Body of pancreas (tissue), 4 donors: ENCODE data around the gene SETD5. TPM values are rescaled to one million over a fixed set of nuclear protein-coding genes. Genes with fewer than 3 reads are reported as not detected.

Experiments used
- ATAC-seq: fragments of 150-250 bp; one replicate; pipeline ENCODE4 v1.9.1; 2016
- DNase-seq, 4 donors: peaks; one replicate each; pipeline ENCODE4 v3.0.0-alpha.2; 2019
- H3K27ac ChIP-seq, 4 donors: fragments of 200-600 bp; sonication (generic); 1 replicate in 3 of 4; 2 replicates in 1 of 4; pipeline versions ENCODE4 v1.5.1 to v1.6.1; 2016 to 2019; ENCODE audit warnings: mild to moderate bottlenecking in 1 of 4, mixed read lengths in 1 of 4, moderate library complexity in 1 of 4
- H3K27me3 ChIP-seq, 2 donors: fragments of 200-600 bp; sonication (generic); one replicate each; pipeline ENCODE4 v1.6.0; 2016; ENCODE audit warnings: mild to moderate bottlenecking in 1 of 2
- H3K36me3 ChIP-seq, 2 donors: fragments of 200-600 bp; sonication (generic); replicated peaks in 1 of 2; 2 replicates each; pipeline ENCODE4 v1.5.1; 2016; ENCODE audit warnings: low read depth in 2 of 2; ENCODE audit not compliant: insufficient read depth in 1 of 2
- H3K4me1 ChIP-seq: fragments of 200-600 bp; sonication (generic); one replicate; pipeline ENCODE4 v1.6.0; 2016
- H3K4me3 ChIP-seq, 2 donors: fragments of 200-600 bp; sonication (generic); 1 replicate in 1 of 2; 2 replicates in 1 of 2; pipeline ENCODE4 v1.5.1; 2016 to 2019
- H3K9me3 ChIP-seq, 3 donors: fragments of 200-600 bp; sonication (generic); 1 replicate in 2 of 3; 2 replicates in 1 of 3; pipeline ENCODE4 v1.5.1; 2016
- CTCF ChIP-seq, 7 experiments: fragments of 450-650 bp in 4 of 7; fragments of 200-600 bp in 3 of 7; sonication (generic) in 3 of 7; IDR thresholded peaks; one replicate each; pipeline ENCODE4 v1.5.1; 2016 to 2019; ENCODE audit warnings: antibody characterized with exemption in 7 of 7
- POLR2A ChIP-seq, 3 donors: fragments of 450-650 bp; IDR thresholded peaks; one replicate each; pipeline ENCODE4 v1.6.1; 2016; ENCODE audit warnings: antibody characterized with exemption in 3 of 3, mild to moderate bottlenecking in 2 of 3
- WGBS, 2 donors: methylation state at CpG; one replicate each; pipeline ENCODE4 v1.1.5; 2017; 5-methylcytosine and 5-hydroxymethylcytosine counted together
- intact Hi-C: fragments of 100-400 bp; cut with DNase I; formaldehyde crosslinking; loops from one replicate; pipeline ENCODE4 v1.15.1; 2023
- total RNA-seq, 2 donors: library from RNA; depleted of rRNA; stranded (reverse); fragments of >200 nt; gene quantifications; one replicate each; pipeline ENCODE4 v1.1.0, GENCODE V29; 2016

The SETD5 gene
- total RNA-seq, 2 donors from 2014 or later: 64.3 to 102 TPM

- 52 to 61% methylated on average over 1 of the region's 1 CpG for WGBS, 2 donors
- peak overlapping the region in 1 of 4 donors; percentile 44 for H3K27ac ChIP-seq
- DNase-seq (no peak), ATAC-seq (no peak)
- H3K4me3 ChIP-seq: no peak overlapping the region
- no peaks in the 10 kb centered on the region for H3K9me3 ChIP-seq
- H3K4me1 ChIP-seq: peaks cover 78% of the 10 kb centered on the region
- TF ChIP-seq CTCF (IDR thresholded peaks at IDR 0.05): no peak
- intact Hi-C loops: no loop called here
- no peaks in the 10 kb centered on the region for H3K27me3 ChIP-seq
- H3K36me3 ChIP-seq: no peaks in the 10 kb centered on the region
These were observed 13.9 kb downstream of the SETD5 start for GRCh38 chr3:9411302-9411701.

- no peak for ATAC-seq
- Histone ChIP-seq H3K27ac (peak overlapping the region in 1 of 4 donors; percentile 50), H3K36me3 (no peaks in the 10 kb centered on the region), H3K4me1 (peaks cover 82% of the 10 kb centered on the region), H3K9me3 (no peaks in the 10 kb centered on the region), H3K27me3 (no peaks in the 10 kb centered on the region), H3K4me3 (no peak overlapping the region)
- 45 to 53% methylated on average over 1 of the region's 1 CpG for WGBS, 2 donors
- TF ChIP-seq POLR2A (IDR thresholded peaks at IDR 0.05): no peak
- no peak for TF ChIP-seq CTCF (IDR thresholded peaks at IDR 0.05)
- no peak for DNase-seq
- intact Hi-C loops: no loop called here
These were observed 14.9 kb downstream of the SETD5 start for GRCh38 chr3:9412293-9412692.

- no peaks in the 10 kb centered on the region for H3K36me3 ChIP-seq
- ATAC-seq (no peak), DNase-seq (no peak)
- TF ChIP-seq POLR2A (IDR thresholded peaks at IDR 0.05) (no peak), CTCF (IDR thresholded peaks at IDR 0.05) (no peak)
- H3K4me3 ChIP-seq: no peak overlapping the region
- intact Hi-C loops: no loop called here
- H3K4me1 ChIP-seq: peaks cover 61% of the 10 kb centered on the region
- no peaks in the 10 kb centered on the region for H3K27me3 ChIP-seq
- no peaks in the 10 kb centered on the region for H3K9me3 ChIP-seq
- H3K27ac ChIP-seq: no peak overlapping the region
These were observed 17.4 kb downstream of the SETD5 start for GRCh38 chr3:9414826-9415225.

GRCh38 chr3:9415485-9416138 is 18.2 kb downstream of the SETD5 start:
- TF ChIP-seq CTCF (IDR thresholded peaks at IDR 0.05) (no peak), POLR2A (IDR thresholded peaks at IDR 0.05) (no peak)
- ATAC-seq (no peak), DNase-seq (no peak)
- 88 to 92% methylated on average over 6 of the region's 6 CpGs for WGBS, 2 donors
- Histone ChIP-seq H3K36me3 (no peaks in the 10 kb centered on the region), H3K9me3 (no peaks in the 10 kb centered on the region), H3K4me3 (no peak overlapping the region), H3K27ac (no peak overlapping the region), H3K27me3 (no peaks in the 10 kb centered on the region), H3K4me1 (peaks cover 53% of the 10 kb centered on the region)
- intact Hi-C loops: no loop called here

GRCh38 chr3:9416139-9416780 is 18.8 kb downstream of the SETD5 start:
- no peaks in the 10 kb centered on the region for H3K27me3 ChIP-seq
- ATAC-seq (no peak), DNase-seq (no peak)
- no peaks in the 10 kb centered on the region for H3K9me3 ChIP-seq
- 46 to 51% methylated on average over 3 of the region's 3 CpGs for WGBS, 2 donors
- no peak overlapping the region for H3K4me3 ChIP-seq
- peaks cover 48% of the 10 kb centered on the region for H3K4me1 ChIP-seq
- intact Hi-C loops: no loop called here
- no peaks in the 10 kb centered on the region for H3K36me3 ChIP-seq
- no peak overlapping the region for H3K27ac ChIP-seq
- TF ChIP-seq CTCF (IDR thresholded peaks at IDR 0.05): no peak
- no peak for TF ChIP-seq POLR2A (IDR thresholded peaks at IDR 0.05)
